ENCODE results near the gene LRFN2.

The LRFN2 gene

DNA sequence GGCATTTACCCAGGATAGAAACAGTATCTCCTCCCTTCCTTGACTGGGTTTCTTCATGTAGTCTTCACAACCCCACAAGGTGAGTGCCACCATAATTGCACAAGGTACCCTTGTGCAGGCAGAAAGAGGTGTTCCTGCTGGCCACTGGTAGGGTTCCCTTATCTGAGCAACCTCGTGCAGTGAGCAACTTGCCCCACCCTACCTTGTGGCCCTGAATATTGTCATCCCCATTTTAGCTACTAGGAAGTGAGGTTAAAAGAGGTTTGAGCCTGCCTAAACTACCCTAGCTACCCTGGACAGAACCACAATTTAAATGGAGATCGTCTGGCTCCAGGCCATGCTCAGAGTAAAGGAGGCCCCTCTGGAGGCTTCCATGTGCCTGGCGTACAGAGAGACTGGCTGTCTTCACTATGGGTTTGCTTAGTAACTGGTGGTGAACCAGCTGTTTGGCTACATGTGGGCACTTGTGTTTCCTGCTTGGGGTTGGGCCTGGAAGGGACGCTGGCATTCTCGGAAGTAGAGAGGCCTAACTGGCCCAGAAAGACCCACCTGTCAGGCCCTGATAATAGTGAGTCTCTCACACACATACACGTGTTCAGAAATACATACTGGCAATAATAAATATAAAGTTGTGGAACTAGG lies 148.8 kb downstream of the LRFN2 start:
- DNase-seq (ENCODE audit: low read depth in 2 of 2): no peak

DNA sequence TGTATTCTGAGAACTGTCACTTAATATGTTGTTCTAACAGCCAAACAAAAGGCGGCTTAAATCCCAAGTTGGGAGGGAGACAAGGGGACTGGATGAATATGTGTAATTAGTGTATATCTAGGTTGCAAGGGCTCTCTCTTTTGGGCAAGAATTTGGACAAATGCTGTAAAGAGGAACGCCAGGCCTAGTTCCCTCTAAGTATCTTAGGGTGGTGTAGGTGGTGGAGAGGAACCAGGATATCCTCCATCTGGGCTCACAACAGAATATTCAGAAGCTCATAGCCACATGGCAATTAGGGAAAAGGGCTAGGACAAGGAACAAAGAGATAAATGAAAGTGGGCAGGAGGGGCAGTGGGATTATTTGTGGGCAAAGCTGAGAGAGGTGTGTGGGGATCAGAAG lies 149.5 kb downstream of the LRFN2 start:
- DNase-seq (ENCODE audit: low read depth in 2 of 2): no peak

DNA sequence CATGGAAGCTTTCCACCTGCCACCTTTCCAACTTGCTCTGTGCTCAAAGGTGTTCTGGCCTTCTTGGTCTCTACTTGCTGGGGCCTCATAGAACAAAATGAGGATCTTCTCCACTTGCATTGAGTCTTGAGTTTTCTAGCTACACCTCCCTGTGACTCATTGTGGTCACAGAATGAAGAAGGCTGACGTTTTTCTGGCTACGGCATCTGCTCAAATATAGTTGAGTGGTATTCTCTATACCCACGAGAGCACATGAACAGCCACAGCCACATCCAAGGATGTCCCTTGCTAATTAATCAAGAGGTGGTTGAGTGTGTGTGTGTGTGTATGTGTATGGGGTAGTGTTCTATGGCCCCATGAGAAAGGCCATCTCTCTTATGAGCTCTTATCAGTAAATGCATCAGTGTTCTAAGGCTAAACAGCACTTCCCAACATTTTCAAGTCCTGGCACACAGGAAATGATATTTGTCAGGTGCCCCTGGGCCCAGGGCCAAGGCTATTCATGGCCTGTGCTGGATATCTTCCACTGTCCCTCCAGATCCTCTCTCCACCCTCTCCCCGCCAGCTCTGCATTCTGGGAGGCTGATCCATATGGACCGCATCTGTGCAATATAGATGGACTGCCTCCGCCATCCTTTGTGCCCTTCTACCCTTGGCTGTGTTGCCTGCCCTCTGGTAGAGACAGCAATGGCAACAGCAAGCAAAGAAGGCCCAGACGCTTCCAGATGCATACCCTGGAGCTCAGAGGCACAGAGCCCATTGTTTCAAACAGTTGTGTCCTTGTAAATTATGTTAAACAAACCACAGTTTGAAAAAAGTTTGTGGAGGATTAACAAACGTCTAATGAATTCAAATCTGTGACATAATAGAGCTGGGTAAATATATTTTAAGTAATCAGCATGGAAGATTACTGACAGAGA lies 150.2 kb downstream of the LRFN2 start:
- no peak for DNase-seq (ENCODE audit: low read depth in 2 of 2)

DNA sequence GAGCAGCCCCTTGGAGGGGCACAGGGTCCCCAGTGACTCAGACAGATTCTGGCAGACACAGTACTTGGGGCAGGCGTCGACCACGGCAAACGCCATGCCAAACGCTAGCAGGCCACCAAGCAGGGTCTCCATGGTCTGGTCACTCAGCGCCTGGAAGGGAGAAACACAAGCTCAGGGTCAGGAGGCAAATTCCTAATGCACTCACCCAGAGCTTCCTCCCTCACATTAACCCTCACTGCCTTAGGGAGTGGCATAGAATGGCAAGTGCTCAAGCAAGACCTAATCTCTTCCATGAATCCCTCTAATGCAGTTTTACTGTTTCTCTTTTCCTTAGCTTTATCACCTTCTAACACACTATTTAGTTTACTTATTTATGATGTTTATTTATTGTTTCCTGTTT lies 154.2 kb downstream of the LRFN2 start:
- no peak for DNase-seq (ENCODE audit: low read depth in 2 of 2)

DNA sequence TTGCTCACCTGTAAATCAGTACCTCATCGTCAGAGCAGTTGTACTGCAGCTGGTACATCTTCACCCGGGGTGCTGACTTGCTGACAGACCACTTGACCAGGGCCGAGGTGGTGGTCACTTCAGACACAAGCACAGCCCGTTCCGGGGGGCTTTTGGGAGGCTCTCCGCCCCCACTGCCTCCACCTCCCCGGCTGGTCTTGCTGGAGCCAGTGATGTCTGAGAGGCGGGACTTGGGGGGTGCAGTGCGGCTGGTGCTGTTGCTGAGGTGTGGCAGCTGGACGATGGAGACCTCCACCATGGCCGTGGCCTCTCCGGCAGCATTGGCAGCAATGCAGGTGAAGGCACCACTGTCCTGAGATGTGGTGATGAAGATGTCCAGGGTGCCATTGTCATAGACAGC lies 155.5 kb downstream of the LRFN2 start:
- no peak for DNase-seq (ENCODE audit: low read depth in 2 of 2)

DNA sequence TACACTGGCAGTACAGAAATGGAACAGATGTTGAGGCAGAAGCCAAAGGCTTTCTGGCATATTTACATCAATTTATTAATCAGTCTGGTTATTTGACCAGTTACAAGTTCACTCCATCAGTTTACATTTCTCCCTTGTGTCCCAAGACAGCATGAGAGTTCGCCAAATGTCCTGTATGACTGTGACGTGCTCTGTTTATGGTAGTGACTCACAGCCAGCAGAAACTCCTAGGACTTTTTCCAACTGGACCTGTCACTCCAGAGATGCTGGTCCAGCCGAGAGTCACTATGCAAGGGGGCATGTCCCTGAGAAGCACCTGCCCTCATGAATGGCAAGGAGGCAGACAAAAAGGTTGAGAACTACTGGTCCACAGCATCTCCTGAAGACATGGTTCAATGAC lies 160.0 kb downstream of the LRFN2 start:
- DNase-seq (ENCODE audit: low read depth in 2 of 2): no peak

DNA sequence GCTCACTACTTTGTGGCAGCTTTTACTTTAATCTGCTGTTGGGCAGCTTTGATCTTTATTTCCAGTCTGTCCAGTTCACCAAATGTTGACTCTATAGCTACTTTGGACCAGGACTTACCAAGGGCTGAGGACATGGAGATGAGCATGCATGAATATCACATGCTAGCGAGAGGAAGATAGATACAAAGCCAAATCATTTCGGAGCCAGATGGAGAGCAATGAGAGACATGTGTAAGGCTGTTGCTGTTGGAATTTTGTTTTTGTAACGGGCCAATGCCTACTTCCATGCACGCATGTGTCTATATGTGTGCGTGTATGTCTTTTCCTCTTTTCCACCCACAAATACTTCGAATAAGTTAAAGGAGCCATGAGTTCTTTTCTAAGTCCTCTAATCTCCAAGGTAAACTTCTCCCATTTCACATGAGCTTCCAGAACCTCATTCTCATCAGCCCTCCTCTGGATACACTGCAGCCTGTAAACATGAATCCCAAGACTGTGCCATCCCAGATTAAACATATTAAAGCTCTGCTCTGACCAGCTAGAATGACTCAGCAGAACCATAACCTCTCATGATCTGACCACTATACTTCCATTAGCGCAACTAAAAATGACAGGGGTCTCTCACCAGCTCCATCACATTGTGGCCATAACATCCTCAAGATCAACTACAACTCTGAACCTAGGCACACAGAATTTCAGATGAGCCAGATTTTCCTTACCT lies 160.7 kb downstream of the LRFN2 start:
- no peak for DNase-seq (ENCODE audit: low read depth in 2 of 2)

DNA sequence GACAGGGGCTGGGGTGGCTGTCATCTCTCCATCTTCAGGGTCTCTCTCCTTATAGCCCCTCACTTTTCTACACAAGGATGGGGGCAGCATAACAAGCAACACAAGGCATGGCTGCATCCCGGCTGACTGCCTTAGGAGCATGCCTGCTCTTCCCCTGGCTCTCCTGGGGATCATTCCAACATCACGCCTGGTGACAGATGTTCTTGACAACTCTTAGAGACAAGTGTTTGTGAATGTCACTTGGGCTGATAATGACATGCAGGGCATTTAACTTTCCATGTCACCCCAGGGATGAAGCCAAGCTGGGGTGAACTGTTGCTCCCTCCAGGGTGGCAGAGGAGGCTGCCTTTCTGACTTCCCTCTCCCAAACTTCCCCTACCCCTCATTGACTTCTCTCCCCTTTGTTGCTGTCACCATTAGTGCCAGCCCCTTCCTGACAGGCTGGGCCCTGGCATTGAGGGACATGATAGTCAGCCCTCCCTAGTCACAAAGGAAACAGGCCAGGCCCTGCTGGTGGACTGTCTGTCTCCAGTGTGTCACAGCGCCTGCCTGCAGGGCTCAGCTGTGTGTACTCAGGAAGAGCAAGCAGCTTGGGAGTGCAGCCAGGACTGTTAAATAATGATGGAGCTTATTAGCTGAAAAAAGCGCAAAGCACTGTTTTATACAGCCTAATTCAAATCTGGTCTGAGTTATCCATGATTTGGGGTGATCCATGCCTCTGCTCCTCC lies 161.8 kb downstream of the LRFN2 start:
- DNase-seq (ENCODE audit: low read depth in 2 of 2): no peak

DNA sequence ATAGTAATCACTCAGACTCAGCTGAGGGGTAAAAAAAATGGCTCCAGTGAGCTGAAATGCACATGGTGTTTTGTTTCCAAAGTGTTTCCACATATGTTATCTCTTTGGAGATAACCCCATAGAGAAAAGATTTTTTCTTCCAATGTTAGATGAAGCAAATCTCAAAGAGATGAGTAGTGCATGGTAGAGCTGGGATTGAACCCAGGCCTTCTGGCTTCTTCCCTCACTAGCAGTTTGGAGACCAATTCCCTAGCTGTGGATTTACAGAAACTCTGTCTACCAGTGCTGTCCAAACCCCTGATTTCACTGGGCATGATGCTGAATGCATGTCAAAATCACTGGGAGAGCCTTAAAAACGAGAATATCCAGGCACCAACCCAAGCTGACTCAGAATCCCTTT lies 165.1 kb downstream of the LRFN2 start:
- DNase-seq (ENCODE audit: low read depth in 2 of 2): no peak

DNA sequence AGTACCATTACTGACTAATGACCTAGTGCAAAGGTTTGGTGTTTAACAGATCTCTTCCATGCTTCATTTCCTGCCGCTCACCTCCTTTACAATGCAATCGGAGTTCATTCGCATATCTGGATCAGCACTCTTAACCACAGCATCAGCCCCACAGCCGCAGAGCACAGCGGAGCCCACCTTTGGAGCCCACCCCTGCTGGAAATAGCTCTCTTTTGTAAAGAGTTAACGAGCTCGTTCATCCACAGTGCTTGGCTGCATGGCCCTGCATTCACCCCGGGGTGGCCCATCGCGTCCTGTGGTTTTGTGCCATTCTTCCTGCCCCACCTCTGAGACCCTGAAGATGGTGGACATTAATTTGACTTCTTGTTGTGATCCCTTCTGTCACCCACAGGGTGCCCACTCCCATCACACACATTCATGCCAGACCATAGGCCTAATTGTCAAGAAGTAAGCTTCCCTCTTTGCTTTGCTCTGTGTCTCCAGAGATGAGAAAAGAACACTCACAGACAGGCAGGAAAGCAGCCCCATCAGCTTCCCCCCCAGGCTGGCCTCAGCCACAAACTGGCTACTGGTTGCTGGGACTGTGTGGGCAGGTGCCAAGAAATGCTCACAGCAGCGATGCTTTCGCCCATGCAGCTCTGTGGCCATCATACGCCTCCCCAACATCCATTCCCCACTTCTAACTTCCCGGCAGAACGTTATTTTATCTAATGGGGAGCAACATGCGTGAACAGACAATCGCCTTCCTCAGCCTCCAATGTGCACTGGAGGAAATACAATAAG lies 167.0 kb downstream of the LRFN2 start:
- DNase-seq (ENCODE audit: low read depth in 2 of 2): no peak

DNA sequence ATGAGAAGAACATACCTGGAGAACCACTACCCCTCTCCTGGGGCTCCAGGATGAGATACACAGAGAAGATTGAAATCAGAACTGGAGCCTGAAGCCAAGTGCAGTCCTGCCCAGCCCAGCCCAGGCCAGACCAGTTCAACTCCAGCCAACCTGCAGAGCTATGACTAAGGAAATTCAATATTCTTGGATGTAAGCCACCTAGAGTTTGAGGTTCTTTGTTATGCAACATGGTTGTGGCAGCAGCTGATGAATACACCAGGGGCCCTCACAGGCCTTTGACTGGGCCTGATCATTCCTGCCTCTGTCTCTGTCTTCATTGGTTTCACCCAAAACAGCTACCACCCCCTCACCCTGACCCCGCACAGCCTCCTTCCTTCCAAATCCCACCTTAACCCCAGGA lies 167.8 kb downstream of the LRFN2 start:
- no peak for DNase-seq (ENCODE audit: low read depth in 2 of 2)

DNA sequence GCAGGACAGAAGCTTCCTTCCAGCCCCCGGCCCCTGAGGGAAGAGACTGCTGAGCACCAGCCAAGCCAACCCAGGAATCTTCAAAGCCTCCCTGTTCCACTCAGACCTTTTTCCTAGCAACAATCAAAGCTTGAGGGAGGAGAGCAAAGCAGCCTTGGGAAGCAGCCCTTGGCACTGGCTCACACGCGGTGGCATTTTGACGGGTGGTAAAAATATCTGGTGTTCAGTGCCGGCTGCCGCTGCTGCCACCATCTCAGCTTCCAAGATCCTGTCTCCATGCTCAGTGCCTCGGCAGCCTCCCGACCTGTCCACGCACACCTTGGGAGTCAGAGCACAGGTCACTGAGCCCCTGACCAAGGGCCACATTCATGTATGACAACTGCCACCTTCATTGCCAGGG lies 170.1 kb downstream of the LRFN2 start:
- DNase-seq (ENCODE audit: low read depth in 2 of 2): no peak

DNA sequence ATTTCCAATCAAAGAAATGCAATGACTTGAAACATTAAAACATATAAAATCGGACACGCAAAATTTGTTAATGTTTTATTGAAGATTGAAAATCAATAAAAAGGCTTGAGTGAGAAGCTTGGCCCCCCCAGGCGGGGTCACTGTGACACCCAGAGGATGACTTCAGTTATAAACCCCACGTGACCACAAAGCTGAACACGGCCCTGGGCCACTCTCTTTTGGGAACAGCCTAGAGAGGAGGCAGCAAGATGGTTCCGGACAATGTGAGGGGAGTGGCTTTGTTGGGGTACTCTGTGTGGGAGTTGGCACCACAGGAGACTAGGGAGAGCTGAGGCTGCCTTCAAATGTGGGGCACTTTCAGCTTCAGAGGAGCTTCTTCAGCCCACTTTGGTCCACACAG lies 172.5 kb downstream of the LRFN2 start:
- no peak for DNase-seq (ENCODE audit: low read depth in 2 of 2)

DNA sequence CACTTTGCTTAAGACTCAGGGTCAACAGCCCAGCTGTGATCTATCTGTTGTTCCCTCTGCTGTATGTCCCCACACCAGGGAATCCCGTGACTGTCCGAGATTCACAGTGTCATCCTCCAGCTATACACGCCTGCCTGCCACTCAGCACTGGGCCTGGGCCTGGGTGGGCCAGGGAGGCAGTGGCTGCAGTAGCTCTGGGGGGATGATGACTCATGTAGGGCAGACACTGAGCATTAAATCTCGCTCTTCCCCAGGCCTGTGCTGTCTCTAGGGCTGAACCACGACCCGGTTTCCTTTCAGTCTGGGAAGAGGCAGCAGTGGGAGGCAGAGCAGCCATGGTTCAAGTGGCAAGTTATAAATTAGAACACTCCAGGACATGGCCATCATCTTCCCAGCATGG lies 173.9 kb downstream of the LRFN2 start:
- DNase-seq (ENCODE audit: low read depth in 2 of 2): no peak

DNA sequence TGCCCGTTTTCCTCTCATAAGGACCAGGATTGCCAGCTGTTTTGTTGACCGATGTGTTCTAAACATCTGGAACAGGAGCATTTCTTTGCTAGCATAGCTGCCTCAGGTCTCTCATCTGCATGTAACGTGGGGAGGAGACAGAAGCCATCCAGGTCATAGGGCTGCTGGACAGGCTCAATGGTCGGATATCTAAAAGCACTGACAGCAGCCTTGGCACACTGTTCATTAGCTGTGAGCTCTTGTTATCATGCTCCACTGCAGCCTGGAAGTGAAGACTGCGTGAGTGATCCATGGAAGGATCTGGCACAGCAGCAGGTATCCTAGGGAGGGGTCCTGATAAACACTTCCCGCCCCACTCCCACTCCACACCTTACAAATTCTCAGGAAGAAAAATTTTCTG lies 175.3 kb downstream of the LRFN2 start:
- no peak for DNase-seq (ENCODE audit: low read depth in 2 of 2)

DNA sequence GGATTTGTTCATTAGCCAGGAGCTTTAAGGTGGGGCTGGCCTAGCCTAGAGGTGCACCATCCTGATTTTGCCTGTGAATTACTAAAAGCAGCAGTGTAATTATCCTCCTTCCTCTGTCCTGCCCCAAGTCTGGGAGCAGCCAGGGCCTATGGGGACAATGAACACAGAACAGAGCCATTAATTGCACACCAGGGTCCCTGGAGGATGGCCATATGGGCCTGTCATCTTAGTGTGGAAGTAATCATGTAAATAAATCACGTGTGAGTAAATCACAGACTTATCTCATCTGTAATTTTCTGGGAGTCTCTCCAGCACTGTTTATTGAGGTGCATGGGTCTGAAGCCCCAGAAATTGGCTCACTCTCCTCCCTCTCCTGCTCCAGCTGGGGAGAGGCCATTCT lies 176.3 kb downstream of the LRFN2 start:
- DNase-seq (ENCODE audit: low read depth in 2 of 2): no peak

DNA sequence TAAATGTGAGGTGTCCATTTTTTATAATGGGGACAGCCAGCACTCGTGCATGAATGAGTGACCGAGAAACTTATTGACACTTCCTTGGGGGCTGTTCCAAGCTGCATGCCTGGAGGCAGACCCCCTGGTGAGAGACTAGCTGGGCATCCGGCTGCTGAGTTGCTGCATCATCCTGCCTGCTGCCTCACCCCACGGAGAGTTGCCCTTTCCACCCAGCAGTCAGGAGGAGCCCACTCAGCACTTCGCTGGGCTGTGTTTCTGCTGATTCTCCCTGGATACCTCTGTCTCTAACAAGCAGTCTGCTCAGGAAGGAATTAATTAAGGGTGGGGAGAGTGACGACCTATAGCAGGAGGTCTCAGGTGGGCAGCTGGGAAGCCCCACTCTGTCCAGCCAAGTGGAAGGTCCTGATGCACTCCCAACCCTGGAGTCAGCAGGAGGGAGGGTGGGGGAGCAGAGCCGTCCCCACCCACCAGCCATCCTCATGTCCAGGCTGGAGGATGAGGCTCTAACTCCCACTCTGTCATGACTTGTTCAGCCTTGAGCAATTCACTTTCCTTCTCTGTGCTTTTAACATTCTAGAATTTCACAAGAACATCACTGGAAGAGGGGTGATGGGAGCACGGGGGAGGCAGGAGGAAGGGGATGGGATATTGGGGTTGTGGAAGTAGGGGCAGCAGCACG lies 177.3 kb downstream of the LRFN2 start:
- no peak for DNase-seq (ENCODE audit: low read depth in 2 of 2)

DNA sequence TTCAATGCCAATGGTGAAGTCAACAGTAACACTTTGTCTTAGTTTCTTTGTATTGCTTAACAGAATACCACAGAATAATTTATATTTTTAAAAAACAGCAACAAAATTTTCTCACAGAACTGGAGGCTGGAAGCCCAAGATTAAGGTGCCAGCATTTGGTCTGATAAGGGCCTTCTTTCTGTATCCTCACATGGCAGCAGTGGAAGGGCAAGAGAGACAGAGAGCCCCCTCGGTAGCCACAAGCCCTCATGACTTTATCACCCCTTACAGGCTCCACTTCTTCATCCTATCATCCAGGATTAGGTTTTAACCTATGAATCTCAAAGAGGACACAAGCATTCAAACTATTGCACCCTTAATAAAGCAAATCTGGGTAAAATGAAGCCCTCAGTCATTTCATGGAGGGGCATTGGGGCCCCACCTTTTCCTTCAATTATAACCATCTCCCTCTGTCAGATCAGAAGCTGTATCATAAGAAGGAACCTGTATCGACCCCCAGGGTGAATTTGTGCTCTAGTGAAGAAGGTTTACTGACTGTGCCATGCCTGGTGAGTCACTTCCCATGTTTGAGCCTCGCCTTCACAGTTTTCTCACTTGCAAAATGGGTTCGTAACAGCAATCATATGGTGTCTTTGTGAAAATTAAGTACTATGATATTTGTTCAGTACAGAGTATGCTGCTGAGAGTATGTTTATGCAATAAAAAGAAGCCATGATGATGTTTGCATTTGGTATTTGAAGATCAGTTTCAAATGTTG lies 178.2 kb downstream of the LRFN2 start:
- DNase-seq (ENCODE audit: low read depth in 2 of 2): no peak

DNA sequence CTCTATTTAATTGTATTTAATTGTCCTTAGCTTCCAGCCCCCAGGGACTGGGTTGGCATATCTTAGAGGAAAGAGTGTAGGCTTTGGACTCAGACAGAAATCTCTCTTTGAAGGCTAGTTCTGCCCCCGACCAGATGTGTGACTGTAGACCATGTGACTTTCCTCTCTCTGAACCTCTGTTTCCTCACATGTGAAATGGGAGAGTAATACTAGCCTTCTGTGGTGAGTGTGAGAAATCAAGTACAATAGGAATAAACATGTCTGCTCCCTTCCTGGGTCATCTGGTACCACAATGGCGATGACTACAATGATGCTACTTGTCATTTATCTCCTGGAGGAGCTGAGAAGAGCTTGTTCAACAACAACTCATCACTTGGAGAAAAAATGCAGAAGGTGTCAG lies 179.9 kb downstream of the LRFN2 start:
- no peak for DNase-seq (ENCODE audit: low read depth in 2 of 2)

DNA sequence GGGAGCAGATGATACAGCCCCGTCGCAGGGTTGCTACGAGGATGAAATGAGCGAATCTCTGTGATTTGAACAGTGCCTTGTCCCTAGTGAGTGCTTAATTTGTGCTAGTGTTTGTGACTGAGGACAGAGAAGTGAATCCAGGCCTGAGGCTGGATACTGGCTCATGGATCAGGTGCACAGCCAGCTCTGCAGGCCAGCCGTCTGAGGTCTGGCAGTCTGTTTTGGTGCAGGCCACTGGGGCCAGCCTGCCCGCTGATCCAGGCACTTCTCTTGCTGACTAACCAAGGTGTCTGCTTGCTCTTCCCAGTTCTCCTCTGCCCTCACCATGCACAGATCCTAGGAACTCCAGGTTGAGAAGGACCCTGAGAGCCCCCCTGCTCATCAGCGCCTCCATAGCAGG lies 181.0 kb downstream of the LRFN2 start:
- no peak for DNase-seq (ENCODE audit: low read depth in 2 of 2)
